ENCODE measurements around the gene NACC2.
"Not testable (repeated sequence)": the region's sequence is repeated elsewhere in the genome, so short reads cannot be mapped to it uniquely, and the experiment has no call there.

Gene NACC2

GRCh38 chr9:136043441-136043991 is 51.6 kb downstream of the NACC2 start:
- FAIRE-seq, result no peak

- FAIRE-seq, result no peak
Observed at GRCh38 chr9:136042541-136042940, 52.5 kb downstream of the NACC2 start.

- FAIRE-seq, result not testable (repeated sequence)
Observed at GRCh38 chr9:136040848-136041247, 54.2 kb downstream of the NACC2 start.

GRCh38 chr9:136039488-136039887 is 55.6 kb downstream of the NACC2 start:
- no peak for FAIRE-seq

- FAIRE-seq, result no peak
Observed at GRCh38 chr9:136036848-136037247, 58.2 kb downstream of the NACC2 start.

GRCh38 chr9:136036050-136036449 is 59.0 kb downstream of the NACC2 start:
- FAIRE-seq, result no peak

GRCh38 chr9:136031741-136032730 is 63.1 kb downstream of the NACC2 start:
- no peak for FAIRE-seq

- FAIRE-seq, result no peak
Observed at GRCh38 chr9:136031094-136031493, 64.0 kb downstream of the NACC2 start.

GRCh38 chr9:136029556-136029955 is 65.5 kb downstream of the NACC2 start:
- FAIRE-seq, result no peak

- FAIRE-seq, result no peak
Observed at GRCh38 chr9:136028760-136029470, 66.2 kb downstream of the NACC2 start.

- FAIRE-seq, result not testable (repeated sequence)
Observed at GRCh38 chr9:136026943-136027289, 68.2 kb downstream of the NACC2 start.

GRCh38 chr9:136026266-136026942 is 68.7 kb downstream of the NACC2 start:
- FAIRE-seq, result no peak

- no peak for FAIRE-seq
Observed at GRCh38 chr9:136025481-136025880, 69.6 kb downstream of the NACC2 start.

GRCh38 chr9:136024696-136025316 is 70.3 kb downstream of the NACC2 start:
- FAIRE-seq, result no peak

GRCh38 chr9:136024286-136024685 is 70.8 kb downstream of the NACC2 start:
- no peak for FAIRE-seq

GRCh38 chr9:136023410-136024225 is 71.5 kb downstream of the NACC2 start:
- FAIRE-seq, result no peak

GRCh38 chr9:136022731-136023409 is 72.2 kb downstream of the NACC2 start:
- no peak for FAIRE-seq

- FAIRE-seq, result no peak
Observed at GRCh38 chr9:136021872-136022681, 73.0 kb downstream of the NACC2 start.

- FAIRE-seq, result no peak
Observed at GRCh38 chr9:136021171-136021871, 73.8 kb downstream of the NACC2 start.

GRCh38 chr9:136020671-136021070 is 74.4 kb downstream of the NACC2 start:
- FAIRE-seq, result no peak
